AG10803 (cell line): ENCODE measurements around the gene FAAH.

Source experiments
- DNase-seq: peaks from one replicate; pipeline ENCODE4 v3.0.0; 2010; ENCODE audit warnings: low read depth
- H3K4me3 ChIP-seq: 2 replicates; pipeline ENCODE4 v1.5.1; 2011; ENCODE audit warnings: mild to moderate bottlenecking, low read length, control low read depth
- TF ChIP-seq, protein P1 (sequence below): conservative IDR thresholded peaks from 2 replicates; pipeline ENCODE4 v1.5.1; 2011; ENCODE audit warnings: mild to moderate bottlenecking, low read length, control low read depth, inconsistent platforms

The FAAH gene

GRCh38 chr1:46432781-46433327 lies 38.7 kb downstream of the FAAH start:
- DNase-seq: no peak
- H3K4me3 ChIP-seq: no peak overlapping the region
- TF ChIP-seq, protein P1, sequence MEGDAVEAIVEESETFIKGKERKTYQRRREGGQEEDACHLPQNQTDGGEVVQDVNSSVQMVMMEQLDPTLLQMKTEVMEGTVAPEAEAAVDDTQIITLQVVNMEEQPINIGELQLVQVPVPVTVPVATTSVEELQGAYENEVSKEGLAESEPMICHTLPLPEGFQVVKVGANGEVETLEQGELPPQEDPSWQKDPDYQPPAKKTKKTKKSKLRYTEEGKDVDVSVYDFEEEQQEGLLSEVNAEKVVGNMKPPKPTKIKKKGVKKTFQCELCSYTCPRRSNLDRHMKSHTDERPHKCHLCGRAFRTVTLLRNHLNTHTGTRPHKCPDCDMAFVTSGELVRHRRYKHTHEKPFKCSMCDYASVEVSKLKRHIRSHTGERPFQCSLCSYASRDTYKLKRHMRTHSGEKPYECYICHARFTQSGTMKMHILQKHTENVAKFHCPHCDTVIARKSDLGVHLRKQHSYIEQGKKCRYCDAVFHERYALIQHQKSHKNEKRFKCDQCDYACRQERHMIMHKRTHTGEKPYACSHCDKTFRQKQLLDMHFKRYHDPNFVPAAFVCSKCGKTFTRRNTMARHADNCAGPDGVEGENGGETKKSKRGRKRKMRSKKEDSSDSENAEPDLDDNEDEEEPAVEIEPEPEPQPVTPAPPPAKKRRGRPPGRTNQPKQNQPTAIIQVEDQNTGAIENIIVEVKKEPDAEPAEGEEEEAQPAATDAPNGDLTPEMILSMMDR: no peak

DNA sequence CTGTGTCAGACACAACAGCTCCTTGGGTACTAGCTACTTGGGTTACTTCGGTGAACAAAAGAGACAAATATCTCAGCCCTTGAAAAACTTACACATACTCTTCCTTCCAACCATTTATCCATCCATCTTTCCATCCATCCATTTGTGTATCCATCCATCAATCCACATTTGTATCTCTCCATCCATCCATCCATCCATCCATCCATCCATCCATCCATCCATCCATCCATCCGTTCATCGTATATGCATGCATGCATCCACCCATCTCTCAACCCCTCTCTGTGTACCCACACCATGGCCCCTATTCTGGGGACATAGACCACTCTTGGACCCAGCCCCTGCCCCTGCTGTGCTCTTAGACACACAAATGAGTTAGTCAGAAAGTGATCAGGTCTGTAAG lies 40.2 kb downstream of the FAAH start:
- H3K4me3 ChIP-seq: no peak overlapping the region
- no peak for DNase-seq
- TF ChIP-seq, protein P1: no peak

DNA sequence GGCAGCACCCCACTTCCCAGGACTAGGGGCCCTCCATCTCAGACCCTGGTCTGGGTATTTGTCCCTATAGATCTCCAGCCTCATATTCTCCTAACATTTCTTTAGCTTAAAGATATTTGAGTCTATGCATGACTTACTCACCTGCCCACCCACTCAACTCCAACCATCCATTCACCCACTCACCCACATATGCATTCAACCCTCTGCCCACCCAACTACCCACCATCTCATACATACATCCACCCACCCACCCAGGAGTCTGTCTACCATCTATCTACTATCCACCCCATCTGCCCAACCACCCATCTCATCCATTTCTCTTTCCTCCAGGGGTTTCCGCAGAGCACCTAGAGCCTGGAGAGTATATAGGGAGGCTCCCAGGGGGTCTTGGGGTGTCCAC lies 42.7 kb downstream of the FAAH start:
- H3K4me3 ChIP-seq: no peak overlapping the region
- TF ChIP-seq, protein P1: no peak
- DNase-seq: no peak

GRCh38 chr1:46437723-46438122 lies 43.6 kb downstream of the FAAH start:
- TF ChIP-seq, protein P1: no peak
- no peak overlapping the region for H3K4me3 ChIP-seq
- DNase-seq: no peak

DNA sequence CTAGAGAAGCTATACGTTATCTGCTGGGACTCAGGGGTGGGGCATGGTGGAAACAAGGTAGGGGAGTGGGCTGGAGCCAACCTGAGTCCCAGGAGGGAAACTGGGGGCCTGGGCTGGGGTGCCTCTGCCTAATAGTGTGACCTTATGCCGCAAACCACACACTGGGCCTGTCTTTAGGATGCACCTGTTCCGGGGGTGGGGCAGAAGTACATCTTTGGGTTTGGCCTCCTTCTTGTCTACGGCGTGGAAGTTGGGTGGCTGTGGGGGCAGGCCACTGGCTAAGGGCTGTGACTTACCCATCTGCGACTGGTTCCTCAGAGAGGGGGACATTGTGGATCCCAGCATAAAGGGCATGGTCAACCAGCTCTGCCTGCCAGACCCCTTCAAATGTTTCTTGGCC lies 44.2 kb downstream of the FAAH start:
- TF ChIP-seq, protein P1: no peak
- no peak overlapping the region for H3K4me3 ChIP-seq
- no peak for DNase-seq

DNA sequence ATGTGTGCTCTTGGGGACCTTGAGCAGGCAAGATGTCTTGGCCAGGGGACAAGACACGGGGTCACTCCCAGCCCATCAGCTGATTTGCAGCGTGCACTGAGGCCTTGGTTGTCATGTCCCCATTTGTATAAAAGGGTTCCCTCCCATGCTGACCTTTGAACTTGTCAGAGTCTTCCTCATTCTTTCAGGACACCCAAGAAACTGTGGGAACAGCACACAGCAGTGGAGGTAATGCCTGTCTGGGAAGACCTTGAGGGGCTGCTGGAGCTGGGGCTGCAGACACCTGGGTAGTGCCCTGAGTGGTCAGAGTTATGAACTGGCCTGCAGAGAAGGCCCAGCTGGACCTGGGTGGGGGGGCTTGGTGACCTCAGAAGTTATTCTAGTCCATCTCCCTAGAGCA lies 46.4 kb downstream of the FAAH start:
- H3K4me3 ChIP-seq: no peak overlapping the region
- TF ChIP-seq, protein P1: no peak
- no peak for DNase-seq

DNA sequence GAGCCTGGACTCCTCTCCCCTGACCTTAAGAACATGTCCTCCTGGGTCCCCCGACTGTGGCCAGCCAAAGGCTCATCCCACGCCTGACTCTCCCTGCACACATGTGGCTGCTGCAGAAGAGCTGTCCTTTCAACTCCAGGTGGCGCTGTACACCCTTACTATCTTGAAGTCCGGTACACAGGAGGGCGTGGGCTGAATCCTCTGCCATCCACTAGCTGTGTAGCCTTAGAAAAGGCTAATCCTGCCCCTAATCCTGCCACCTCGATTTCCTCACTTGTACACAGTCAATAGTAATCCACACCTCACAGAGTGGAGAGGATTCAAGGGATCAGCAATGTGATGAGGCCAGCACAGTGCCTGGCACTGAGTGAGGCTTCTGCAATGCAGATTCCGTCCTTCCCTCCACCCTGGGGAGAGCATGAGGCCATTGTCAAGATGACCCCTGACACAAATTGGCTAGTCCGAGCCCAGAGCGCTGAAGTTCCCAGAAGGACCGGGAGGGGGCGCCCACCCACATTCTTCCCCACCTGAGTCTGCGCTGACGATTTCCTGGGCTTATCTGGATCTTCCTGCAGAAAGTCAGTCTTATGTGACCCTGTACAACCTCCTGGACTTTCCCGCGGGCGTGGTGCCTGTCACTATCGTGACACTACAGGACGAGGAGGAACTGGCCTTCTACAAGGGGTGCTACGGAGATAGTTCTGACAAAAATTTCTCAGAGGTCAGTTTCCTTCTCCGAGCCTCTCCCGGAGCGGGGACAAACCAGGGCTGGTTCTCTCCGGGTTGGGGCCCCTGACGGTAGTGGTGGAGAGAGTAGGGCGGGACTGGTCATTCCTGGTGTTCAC lies 48.4 kb downstream of the FAAH start:
- DNase-seq: peak; percentile 78
- peak overlapping the region; percentile 62 for H3K4me3 ChIP-seq
- TF ChIP-seq, protein P1: peak; percentile 83
